Stimulated activated CD4-positive, alpha-beta T cell treated with anti-CD3 and anti-CD28 coated beads, TNF-alpha, amount 100 ng/mL, for 24 hours (primary cell): ENCODE data around the gene PDK1.
"Not testable (repeated sequence)": the region's sequence is repeated elsewhere in the genome, so short reads cannot be mapped to it uniquely, and the experiment has no call there.

Experiments
- DNase-seq, 3 experiments: peaks; one replicate each; pipeline ENCODE4 v3.0.0-alpha.2; 2020; ENCODE audit warnings: low read depth in 3 of 3

PDK1 gene

GRCh38 chr2:172555522-172556283 lies at the start of gene PDK1:
Gene PDK1, plus strand, starts transcription at chr2:172556090. Its CDS starts 61 bp downstream, at chr2:172556151.
- DNase-seq: peak; percentile 84 to 88 (median 86)

GRCh38 chr2:172507199-172507598 lies 48.7 kb upstream of the PDK1 start:
- DNase-seq: no peak

- DNase-seq: no peak
Observed at GRCh38 chr2:172510088-172510487, 45.8 kb upstream of the PDK1 start.

GRCh38 chr2:172510548-172510947 lies 45.3 kb upstream of the PDK1 start:
- DNase-seq: no peak

GRCh38 chr2:172512810-172513523 lies 42.9 kb upstream of the PDK1 start:
- no peak for DNase-seq

- DNase-seq: no peak
Observed at GRCh38 chr2:172513524-172513900, 42.4 kb upstream of the PDK1 start.

GRCh38 chr2:172513935-172514586 lies 41.8 kb upstream of the PDK1 start:
- DNase-seq: no peak

GRCh38 chr2:172516299-172516698 lies 39.6 kb upstream of the PDK1 start:
- no peak for DNase-seq

- no peak for DNase-seq
Observed at GRCh38 chr2:172518995-172519394, 36.9 kb upstream of the PDK1 start.

- no peak for DNase-seq
Observed at GRCh38 chr2:172525601-172526000, 30.3 kb upstream of the PDK1 start.

GRCh38 chr2:172531309-172531708 lies 24.6 kb upstream of the PDK1 start:
- no peak for DNase-seq

GRCh38 chr2:172532461-172532860 lies 23.4 kb upstream of the PDK1 start:
- not testable (repeated sequence) for DNase-seq

- no peak for DNase-seq
Observed at GRCh38 chr2:172533687-172534086, 22.2 kb upstream of the PDK1 start.

GRCh38 chr2:172535119-172535518 lies 20.8 kb upstream of the PDK1 start:
- no peak for DNase-seq

GRCh38 chr2:172537851-172538250 lies 18.0 kb upstream of the PDK1 start:
- DNase-seq: not testable (repeated sequence)

- DNase-seq: no peak
Observed at GRCh38 chr2:172539767-172540166, 16.1 kb upstream of the PDK1 start.

GRCh38 chr2:172540421-172540820 lies 15.5 kb upstream of the PDK1 start:
- DNase-seq: no peak

- no peak for DNase-seq
Observed at GRCh38 chr2:172545408-172546075, 10.3 kb upstream of the PDK1 start.

- no peak for DNase-seq
Observed at GRCh38 chr2:172549131-172549530, 6.8 kb upstream of the PDK1 start.

GRCh38 chr2:172549802-172550201 lies 6.1 kb upstream of the PDK1 start:
- not testable (repeated sequence) for DNase-seq

- no peak for DNase-seq
Observed at GRCh38 chr2:172550419-172550818, 5.5 kb upstream of the PDK1 start.

GRCh38 chr2:172551271-172551670 lies 4.6 kb upstream of the PDK1 start:
- DNase-seq: no peak
